HepG2 (cell line): ENCODE results near the gene NTN3. TPM values are rescaled to one million over a fixed set of nuclear protein-coding genes. Genes with fewer than 3 reads are reported as not detected.
A peak's percentile ranks its signal among the peaks of the same experiment; 100 is the strongest.

Experiments used
- AGO2 ChIP-seq: fragments of 200-400 bp; formaldehyde crosslinking; optimal IDR thresholded peaks from 2 replicates; pipeline ENCODE3; 2017; ENCODE audit warnings: mild to moderate bottlenecking, low read depth, low read length, moderate library complexity
- AKAP8 ChIP-seq: sonication (generic); formaldehyde crosslinking; IDR thresholded peaks from 2 replicates; pipeline ENCODE4 v1.5.1; 2020; ENCODE audit warnings: mild to moderate bottlenecking, missing genetic modification reagents
- FOXM1 ChIP-seq: sonication (generic); formaldehyde crosslinking; IDR thresholded peaks from 2 replicates; pipeline ENCODE4 v1.5.0; 2020; ENCODE audit warnings: missing genetic modification reagents
- GABPB1 ChIP-seq: IDR thresholded peaks from 2 replicates; pipeline ENCODE4 v1.6.1; 2016; ENCODE audit warnings: mild to moderate bottlenecking, missing genetic modification reagents, moderate library complexity, missing compliant biosample characterization
- MAZ ChIP-seq, 2 experiments: sonication (generic) in 1 of 2; formaldehyde crosslinking in 1 of 2; IDR thresholded peaks; 2 replicates each; pipeline versions ENCODE4 v1.5.0 to v1.6.1; 2012 to 2020; ENCODE audit warnings: low read depth in 2 of 2, mild to moderate bottlenecking in 2 of 2, borderline replicate concordance in 1 of 2, improper control_type of control experiment in 1 of 2, low read length in 1 of 2, missing genetic modification reagents in 1 of 2, moderate library complexity in 1 of 2
- MTF2 ChIP-seq: sonication (generic); formaldehyde crosslinking; IDR thresholded peaks from 2 replicates; pipeline ENCODE4 v1.5.0; 2020; ENCODE audit warnings: missing genetic modification reagents, borderline replicate concordance
- ONECUT2 ChIP-seq: sonication (generic); formaldehyde crosslinking; IDR thresholded peaks from 2 replicates; pipeline ENCODE4 v1.4.0; 2020; ENCODE audit warnings: missing genetic modification reagents
- PITX1 ChIP-seq: sonication (generic); formaldehyde crosslinking; IDR thresholded peaks from 2 replicates; pipeline ENCODE4 v1.5.1; 2020; ENCODE audit warnings: mild to moderate bottlenecking, missing genetic modification reagents
- ZNF274 ChIP-seq: sonication (generic); formaldehyde crosslinking; IDR thresholded peaks from 2 replicates; pipeline ENCODE4 v1.5.1; 2020; ENCODE audit warnings: mild to moderate bottlenecking, missing genetic modification reagents
- polyA plus RNA-seq, 8 experiments: library from polyadenylated mRNA; depleted of rRNA in 3 of 8; stranded (reverse) in 7 of 8; unstranded in 1 of 8; fragments of >200 nt; fragmentation: Illumina TruSeq in 4 of 8; extraction: Trizol in 4 of 8; gene quantifications; 2 replicates each; pipeline versions ENCODE4 v1.2.1 to v1.2.3, GENCODE V29; 2011 to 2016; ENCODE audit warnings: low read depth in 4 of 8, missing spikeins in 1 of 8, mixed read lengths in 1 of 8; ENCODE audit not compliant: insufficient read depth in 1 of 8
- total RNA-seq, 5 experiments: library from RNA; depleted of rRNA; stranded (reverse); fragments of >200 nt; fragmentation: Illumina TruSeq; extraction: Trizol; gene quantifications; 2 replicates each; pipeline ENCODE4 v1.2.3, GENCODE V29; 2016; ENCODE audit warnings: low read depth in 1 of 5
- TF ChIP-seq, protein P1 (sequence below): sonication (generic); formaldehyde crosslinking; IDR thresholded peaks from 2 replicates; pipeline ENCODE4 v1.5.0; 2020; ENCODE audit warnings: mild to moderate bottlenecking, missing genetic modification reagents, borderline replicate concordance
- TF ChIP-seq, protein P2 (sequence below): sonication (generic); formaldehyde crosslinking; IDR thresholded peaks from 2 replicates; pipeline ENCODE4 v1.5.1; 2020; ENCODE audit warnings: mild to moderate bottlenecking, missing genetic modification reagents, moderate library complexity
- TF ChIP-seq, protein P3 (sequence below): IDR thresholded peaks from 2 replicates; pipeline ENCODE4 v1.6.1; 2012; ENCODE audit warnings: inconsistent platforms
- TF ChIP-seq, protein P4 (sequence below): IDR thresholded peaks from 2 replicates; pipeline ENCODE4 v1.6.1; 2016; ENCODE audit warnings: missing compliant biosample characterization, missing genetic modification reagents, borderline replicate concordance
- TF ChIP-seq, protein P5 (sequence below): sonication (generic); formaldehyde crosslinking; conservative IDR thresholded peaks from 2 replicates; pipeline ENCODE4 v1.8.1; 2023; ENCODE audit warnings: missing genetic modification reagents
- TF ChIP-seq, protein P6 (sequence below): sonication (generic); formaldehyde crosslinking; IDR thresholded peaks from 2 replicates; pipeline ENCODE4 v1.5.0; 2020; ENCODE audit warnings: missing genetic modification reagents

The NTN3 gene
- total and polyA plus RNA-seq, 2 of the 13 experiments (the other 11 are each of a cell fraction or from before 2014, with no cell fraction given) = 0.09 to 0.20 TPM

DNA sequence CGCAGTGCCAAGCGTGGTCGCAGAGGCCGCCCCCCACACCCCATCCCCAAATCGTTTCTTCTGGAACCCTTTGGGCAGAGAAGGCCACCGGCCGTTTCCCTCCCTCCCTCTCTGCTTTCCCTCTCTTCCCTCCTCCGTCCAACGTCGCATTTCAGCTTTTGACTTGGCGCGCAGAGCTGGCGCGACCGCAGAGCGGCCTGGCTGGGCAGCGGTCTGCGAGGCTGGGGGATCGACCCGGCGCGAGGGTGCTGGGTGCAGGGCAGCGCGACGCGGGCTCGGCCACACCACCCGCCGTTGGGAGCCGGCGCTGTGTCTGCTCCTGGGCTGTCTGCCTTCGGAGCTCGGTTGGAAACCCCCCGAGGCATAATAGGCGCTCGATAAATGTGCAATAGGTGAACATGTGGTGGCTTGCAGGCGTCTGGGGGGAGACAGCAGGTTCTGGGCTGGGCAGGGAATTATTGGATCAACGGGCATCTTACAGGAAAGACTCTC, 2.8 kb upstream of the NTN3 start (continued):
- TF ChIP-seq MAZ (IDR thresholded peaks at IDR 0.05; ENCODE audit: borderline replicate concordance, low read depth, low read length) = no peak
- no peak for TF ChIP-seq MAZ (CRISPR knock-in tag; IDR thresholded peaks at IDR 0.05; ENCODE audit: low read depth)
- TF ChIP-seq FOXM1 (CRISPR knock-in tag) = no peak
- TF ChIP-seq, protein P1, sequence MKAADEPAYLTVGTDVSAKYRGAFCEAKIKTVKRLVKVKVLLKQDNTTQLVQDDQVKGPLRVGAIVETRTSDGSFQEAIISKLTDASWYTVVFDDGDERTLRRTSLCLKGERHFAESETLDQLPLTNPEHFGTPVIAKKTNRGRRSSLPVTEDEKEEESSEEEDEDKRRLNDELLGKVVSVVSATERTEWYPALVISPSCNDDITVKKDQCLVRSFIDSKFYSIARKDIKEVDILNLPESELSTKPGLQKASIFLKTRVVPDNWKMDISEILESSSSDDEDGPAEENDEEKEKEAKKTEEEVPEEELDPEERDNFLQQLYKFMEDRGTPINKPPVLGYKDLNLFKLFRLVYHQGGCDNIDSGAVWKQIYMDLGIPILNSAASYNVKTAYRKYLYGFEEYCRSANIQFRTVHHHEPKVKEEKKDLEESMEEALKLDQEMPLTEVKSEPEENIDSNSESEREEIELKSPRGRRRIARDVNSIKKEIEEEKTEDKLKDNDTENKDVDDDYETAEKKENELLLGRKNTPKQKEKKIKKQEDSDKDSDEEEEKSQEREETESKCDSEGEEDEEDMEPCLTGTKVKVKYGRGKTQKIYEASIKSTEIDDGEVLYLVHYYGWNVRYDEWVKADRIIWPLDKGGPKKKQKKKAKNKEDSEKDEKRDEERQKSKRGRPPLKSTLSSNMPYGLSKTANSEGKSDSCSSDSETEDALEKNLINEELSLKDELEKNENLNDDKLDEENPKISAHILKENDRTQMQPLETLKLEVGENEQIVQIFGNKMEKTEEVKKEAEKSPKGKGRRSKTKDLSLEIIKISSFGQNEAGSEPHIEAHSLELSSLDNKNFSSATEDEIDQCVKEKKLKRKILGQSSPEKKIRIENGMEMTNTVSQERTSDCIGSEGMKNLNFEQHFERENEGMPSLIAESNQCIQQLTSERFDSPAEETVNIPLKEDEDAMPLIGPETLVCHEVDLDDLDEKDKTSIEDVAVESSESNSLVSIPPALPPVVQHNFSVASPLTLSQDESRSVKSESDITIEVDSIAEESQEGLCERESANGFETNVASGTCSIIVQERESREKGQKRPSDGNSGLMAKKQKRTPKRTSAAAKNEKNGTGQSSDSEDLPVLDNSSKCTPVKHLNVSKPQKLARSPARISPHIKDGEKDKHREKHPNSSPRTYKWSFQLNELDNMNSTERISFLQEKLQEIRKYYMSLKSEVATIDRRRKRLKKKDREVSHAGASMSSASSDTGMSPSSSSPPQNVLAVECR = peak; percentile 40; the same call in 1 of the 2 replicates
- TF ChIP-seq PITX1 (CRISPR knock-in tag) = no peak
- peak; percentile 81; the same call in 1 of the 2 replicates for TF ChIP-seq AKAP8
- TF ChIP-seq ZNF274 (CRISPR knock-in tag) = peak; percentile 55; the same call in 1 of the 2 replicates
- TF ChIP-seq, protein P2, sequence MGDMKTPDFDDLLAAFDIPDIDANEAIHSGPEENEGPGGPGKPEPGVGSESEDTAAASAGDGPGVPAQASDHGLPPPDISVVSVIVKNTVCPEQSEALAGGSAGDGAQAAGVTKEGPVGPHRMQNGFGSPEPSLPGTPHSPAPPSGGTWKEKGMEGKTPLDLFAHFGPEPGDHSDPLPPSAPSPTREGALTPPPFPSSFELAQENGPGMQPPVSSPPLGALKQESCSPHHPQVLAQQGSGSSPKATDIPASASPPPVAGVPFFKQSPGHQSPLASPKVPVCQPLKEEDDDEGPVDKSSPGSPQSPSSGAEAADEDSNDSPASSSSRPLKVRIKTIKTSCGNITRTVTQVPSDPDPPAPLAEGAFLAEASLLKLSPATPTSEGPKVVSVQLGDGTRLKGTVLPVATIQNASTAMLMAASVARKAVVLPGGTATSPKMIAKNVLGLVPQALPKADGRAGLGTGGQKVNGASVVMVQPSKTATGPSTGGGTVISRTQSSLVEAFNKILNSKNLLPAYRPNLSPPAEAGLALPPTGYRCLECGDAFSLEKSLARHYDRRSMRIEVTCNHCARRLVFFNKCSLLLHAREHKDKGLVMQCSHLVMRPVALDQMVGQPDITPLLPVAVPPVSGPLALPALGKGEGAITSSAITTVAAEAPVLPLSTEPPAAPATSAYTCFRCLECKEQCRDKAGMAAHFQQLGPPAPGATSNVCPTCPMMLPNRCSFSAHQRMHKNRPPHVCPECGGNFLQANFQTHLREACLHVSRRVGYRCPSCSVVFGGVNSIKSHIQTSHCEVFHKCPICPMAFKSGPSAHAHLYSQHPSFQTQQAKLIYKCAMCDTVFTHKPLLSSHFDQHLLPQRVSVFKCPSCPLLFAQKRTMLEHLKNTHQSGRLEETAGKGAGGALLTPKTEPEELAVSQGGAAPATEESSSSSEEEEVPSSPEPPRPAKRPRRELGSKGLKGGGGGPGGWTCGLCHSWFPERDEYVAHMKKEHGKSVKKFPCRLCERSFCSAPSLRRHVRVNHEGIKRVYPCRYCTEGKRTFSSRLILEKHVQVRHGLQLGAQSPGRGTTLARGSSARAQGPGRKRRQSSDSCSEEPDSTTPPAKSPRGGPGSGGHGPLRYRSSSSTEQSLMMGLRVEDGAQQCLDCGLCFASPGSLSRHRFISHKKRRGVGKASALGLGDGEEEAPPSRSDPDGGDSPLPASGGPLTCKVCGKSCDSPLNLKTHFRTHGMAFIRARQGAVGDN (CRISPR knock-in tag) = peak; percentile 75
- TF ChIP-seq, protein P3, sequence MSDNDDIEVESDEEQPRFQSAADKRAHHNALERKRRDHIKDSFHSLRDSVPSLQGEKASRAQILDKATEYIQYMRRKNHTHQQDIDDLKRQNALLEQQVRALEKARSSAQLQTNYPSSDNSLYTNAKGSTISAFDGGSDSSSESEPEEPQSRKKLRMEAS = 0 out of 2 replicates have a peak, but pooled peaks have one; percentile 28
- TF ChIP-seq, protein P4, sequence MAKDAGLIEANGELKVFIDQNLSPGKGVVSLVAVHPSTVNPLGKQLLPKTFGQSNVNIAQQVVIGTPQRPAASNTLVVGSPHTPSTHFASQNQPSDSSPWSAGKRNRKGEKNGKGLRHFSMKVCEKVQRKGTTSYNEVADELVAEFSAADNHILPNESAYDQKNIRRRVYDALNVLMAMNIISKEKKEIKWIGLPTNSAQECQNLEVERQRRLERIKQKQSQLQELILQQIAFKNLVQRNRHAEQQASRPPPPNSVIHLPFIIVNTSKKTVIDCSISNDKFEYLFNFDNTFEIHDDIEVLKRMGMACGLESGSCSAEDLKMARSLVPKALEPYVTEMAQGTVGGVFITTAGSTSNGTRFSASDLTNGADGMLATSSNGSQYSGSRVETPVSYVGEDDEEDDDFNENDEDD = peak; percentile 48; the same call in 1 of the 2 replicates
- TF ChIP-seq GABPB1 (CRISPR knock-in tag) = peak; percentile 27; the same call in 1 of the 2 replicates
- TF ChIP-seq, protein P5, sequence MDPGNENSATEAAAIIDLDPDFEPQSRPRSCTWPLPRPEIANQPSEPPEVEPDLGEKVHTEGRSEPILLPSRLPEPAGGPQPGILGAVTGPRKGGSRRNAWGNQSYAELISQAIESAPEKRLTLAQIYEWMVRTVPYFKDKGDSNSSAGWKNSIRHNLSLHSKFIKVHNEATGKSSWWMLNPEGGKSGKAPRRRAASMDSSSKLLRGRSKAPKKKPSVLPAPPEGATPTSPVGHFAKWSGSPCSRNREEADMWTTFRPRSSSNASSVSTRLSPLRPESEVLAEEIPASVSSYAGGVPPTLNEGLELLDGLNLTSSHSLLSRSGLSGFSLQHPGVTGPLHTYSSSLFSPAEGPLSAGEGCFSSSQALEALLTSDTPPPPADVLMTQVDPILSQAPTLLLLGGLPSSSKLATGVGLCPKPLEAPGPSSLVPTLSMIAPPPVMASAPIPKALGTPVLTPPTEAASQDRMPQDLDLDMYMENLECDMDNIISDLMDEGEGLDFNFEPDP = 0 out of 2 replicates have a peak, but pooled peaks have one; percentile 67
- TF ChIP-seq MTF2 (CRISPR knock-in tag) = peak; percentile 39; the same call in 1 of the 2 replicates
- peak; percentile 42 for TF ChIP-seq AGO2
- TF ChIP-seq, protein P6, sequence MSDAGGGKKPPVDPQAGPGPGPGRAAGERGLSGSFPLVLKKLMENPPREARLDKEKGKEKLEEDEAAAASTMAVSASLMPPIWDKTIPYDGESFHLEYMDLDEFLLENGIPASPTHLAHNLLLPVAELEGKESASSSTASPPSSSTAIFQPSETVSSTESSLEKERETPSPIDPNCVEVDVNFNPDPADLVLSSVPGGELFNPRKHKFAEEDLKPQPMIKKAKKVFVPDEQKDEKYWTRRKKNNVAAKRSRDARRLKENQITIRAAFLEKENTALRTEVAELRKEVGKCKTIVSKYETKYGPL (CRISPR knock-in tag) = no peak
- TF ChIP-seq ONECUT2 = no peak
